Ishikawa (cell line): ENCODE results near the gene COL11A1.

Experiments used
- CEBPB ChIP-seq: IDR thresholded peaks from 2 replicates; pipeline ENCODE4 v1.6.1; 2012
- CREB1 ChIP-seq: IDR thresholded peaks from 2 replicates; pipeline ENCODE4 v1.6.1; 2012; ENCODE audit warnings: low read depth
- EGR1 ChIP-seq: IDR thresholded peaks from 2 replicates; pipeline ENCODE4 v1.6.1; 2012
- EP300 ChIP-seq: IDR thresholded peaks from 2 replicates; pipeline ENCODE4 v1.6.1; 2012; ENCODE audit warnings: borderline replicate concordance
- FOXM1 ChIP-seq: IDR thresholded peaks from 2 replicates; pipeline ENCODE4 v1.6.1; 2012; ENCODE audit warnings: low read depth, borderline replicate concordance
- MAX ChIP-seq: IDR thresholded peaks from 2 replicates; pipeline ENCODE4 v1.6.1; 2012
- NFIC ChIP-seq: IDR thresholded peaks from 2 replicates; pipeline ENCODE4 v1.6.1; 2012
- RAD21 ChIP-seq: IDR thresholded peaks from 2 replicates; pipeline ENCODE4 v1.6.1; 2012; ENCODE audit warnings: low read depth
- REST ChIP-seq: IDR thresholded peaks from 2 replicates; pipeline ENCODE4 v1.6.1; 2012; ENCODE audit warnings: low read depth, mild to moderate bottlenecking
- TAF1 ChIP-seq: IDR thresholded peaks from 2 replicates; pipeline ENCODE4 v1.6.1; 2012; ENCODE audit warnings: low read depth, mild to moderate bottlenecking
- TCF12 ChIP-seq: IDR thresholded peaks from 2 replicates; pipeline ENCODE4 v1.6.1; 2012; ENCODE audit warnings: low read depth
- TEAD4 ChIP-seq: IDR thresholded peaks from 2 replicates; pipeline ENCODE4 v1.6.1; 2012
- USF1 ChIP-seq: IDR thresholded peaks from 2 replicates; pipeline ENCODE4 v1.6.1; 2012
- YY1 ChIP-seq: IDR thresholded peaks from 2 replicates; pipeline ENCODE4 v1.6.1; 2012; ENCODE audit warnings: low read depth
- ZBTB7A ChIP-seq: IDR thresholded peaks from 2 replicates; pipeline ENCODE4 v1.6.1; 2012; ENCODE audit warnings: low read depth

COL11A1 gene

GRCh38 chr1:102967786-102968185 lies 140.5 kb downstream of the COL11A1 start:
- TF ChIP-seq YY1: no peak
- no peak for TF ChIP-seq RAD21
- no peak for TF ChIP-seq USF1
- TF ChIP-seq TAF1: no peak
- no peak for TF ChIP-seq MAX
- TF ChIP-seq EGR1: no peak
- TF ChIP-seq CEBPB: no peak
- TF ChIP-seq ZBTB7A: no peak

GRCh38 chr1:102961549-102961948 lies 146.8 kb downstream of the COL11A1 start:
- TF ChIP-seq EGR1 (no peak), ZBTB7A (no peak), NFIC (no peak), YY1 (no peak), RAD21 (no peak)

- TF ChIP-seq TAF1 (no peak), RAD21 (no peak), ZBTB7A (no peak), TCF12 (no peak), CREB1 (no peak)
Measured at GRCh38 chr1:102954576-102954975, 153.7 kb downstream of the COL11A1 start.

GRCh38 chr1:102952400-102952799 lies 155.9 kb downstream of the COL11A1 start:
- no peak for TF ChIP-seq CREB1
- TF ChIP-seq FOXM1: no peak
- no peak for TF ChIP-seq USF1
- no peak for TF ChIP-seq EP300
- TF ChIP-seq YY1: no peak
- TF ChIP-seq TCF12: no peak
- no peak for TF ChIP-seq EGR1
- TF ChIP-seq ZBTB7A: no peak
- no peak for TF ChIP-seq RAD21
- no peak for TF ChIP-seq NFIC
- no peak for TF ChIP-seq REST
- no peak for TF ChIP-seq MAX
- no peak for TF ChIP-seq TAF1
- no peak for TF ChIP-seq CEBPB
- no peak for TF ChIP-seq TEAD4

- TF ChIP-seq CEBPB (no peak), TCF12 (no peak), USF1 (no peak), FOXM1 (no peak), NFIC (no peak), CREB1 (no peak), REST (no peak), EGR1 (no peak), EP300 (no peak), TAF1 (no peak), MAX (no peak), YY1 (no peak), TEAD4 (no peak), ZBTB7A (no peak), RAD21 (no peak)
Measured at GRCh38 chr1:102942324-102942723, 166.0 kb downstream of the COL11A1 start.

- no peak for TF ChIP-seq CREB1
- no peak for TF ChIP-seq REST
- no peak for TF ChIP-seq TEAD4
- TF ChIP-seq ZBTB7A: no peak
- TF ChIP-seq RAD21: no peak
- TF ChIP-seq FOXM1: no peak
- no peak for TF ChIP-seq NFIC
- TF ChIP-seq TAF1: no peak
- TF ChIP-seq TCF12: no peak
- no peak for TF ChIP-seq YY1
- no peak for TF ChIP-seq MAX
- TF ChIP-seq EP300: no peak
Measured at GRCh38 chr1:102941366-102941947, 166.9 kb downstream of the COL11A1 start.
